ENCODE data around the gene SIAE.

GRCh38 chr11:124602193-124602592, 71.3 kb downstream of the SIAE start:
- TF ChIP-seq CTCF (conservative IDR thresholded peaks at IDR 0.05): no peak
- TF ChIP-seq ZFX (IDR thresholded peaks at IDR 0.05): no peak
